ENCODE data around the gene RAD51D. TPM values are rescaled to one million over a fixed set of nuclear protein-coding genes. Genes with fewer than 3 reads are reported as not detected.

Gene RAD51D
- polyA plus RNA-seq, 1 of the 3 experiments (the other 2 are of a cell fraction): 11.6 TPM

DNA sequence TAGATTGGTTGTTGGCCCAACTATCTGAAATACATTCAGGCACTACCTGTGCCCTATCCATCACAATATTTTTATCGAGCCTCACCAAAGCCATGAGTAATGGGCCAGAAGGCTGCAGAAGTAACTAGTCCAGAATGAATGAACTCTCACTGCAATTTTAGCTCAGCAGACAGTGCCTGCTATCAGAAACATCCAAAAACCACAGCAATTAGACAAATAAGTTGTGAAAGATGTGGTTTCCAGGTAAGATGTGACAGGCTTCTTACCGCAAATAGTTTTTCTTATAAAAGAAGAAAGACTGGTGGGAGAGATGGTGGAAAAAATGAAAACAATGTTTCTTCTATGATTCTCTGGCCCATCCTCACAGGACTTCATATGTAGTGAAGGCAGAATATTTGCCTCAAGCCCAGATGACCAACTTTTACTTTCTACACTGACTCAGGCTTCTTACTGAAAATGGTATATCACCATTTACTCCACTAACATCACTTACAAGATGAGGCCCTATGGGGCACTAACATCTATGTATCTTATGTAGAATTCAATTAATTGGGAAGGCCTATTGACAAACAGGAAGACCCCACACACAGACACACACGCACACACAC, 46.4 kb downstream of the RAD51D start:
- CTCF ChIA-PET: no interaction called here
- 97% methylated on average over 3 of the region's 3 CpGs for WGBS (ENCODE audit: low lambda C conversion rate)

GRCh38 chr17:35069311-35069710, 50.3 kb downstream of the RAD51D start:
- H3K9me3 ChIP-seq: no peaks in the 10 kb centered on the region
- no peak overlapping the region for H2AFZ ChIP-seq (ENCODE audit: low read depth)
- no peak overlapping the region for H3K4me2 ChIP-seq
- H4K20me1 ChIP-seq (ENCODE audit: insufficient read depth): no peaks in the 10 kb centered on the region
- POLR2A ChIA-PET: no interaction called here
- DNase-seq: no peak
- 75% methylated on average over 2 of the region's 2 CpGs for WGBS (ENCODE audit: low lambda C conversion rate)
- peaks cover 60% of the 10 kb centered on the region for H3K79me2 ChIP-seq (ENCODE audit: insufficient read depth)
- no peak overlapping the region for H3K9ac ChIP-seq
- H3K9me2 ChIP-seq: no peaks in the 10 kb centered on the region
- no peaks in the 10 kb centered on the region for H3K27me3 ChIP-seq (ENCODE audit: insufficient read depth)
- no peak for TF ChIP-seq TAF1 (IDR thresholded peaks at IDR 0.05; ENCODE audit: borderline replicate concordance, low read depth, low read length)
- no peak for TF ChIP-seq FOXM1 (IDR thresholded peaks at IDR 0.05; ENCODE audit: low read depth)
- TF ChIP-seq, protein P1, sequence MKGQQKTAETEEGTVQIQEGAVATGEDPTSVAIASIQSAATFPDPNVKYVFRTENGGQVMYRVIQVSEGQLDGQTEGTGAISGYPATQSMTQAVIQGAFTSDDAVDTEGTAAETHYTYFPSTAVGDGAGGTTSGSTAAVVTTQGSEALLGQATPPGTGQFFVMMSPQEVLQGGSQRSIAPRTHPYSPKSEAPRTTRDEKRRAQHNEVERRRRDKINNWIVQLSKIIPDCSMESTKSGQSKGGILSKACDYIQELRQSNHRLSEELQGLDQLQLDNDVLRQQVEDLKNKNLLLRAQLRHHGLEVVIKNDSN (IDR thresholded peaks at IDR 0.05; ENCODE audit: borderline replicate concordance, low read depth): no peak
- no peak for TF ChIP-seq GABPA (IDR thresholded peaks at IDR 0.05; ENCODE audit: low read depth)
- TF ChIP-seq NRF1 (IDR thresholded peaks at IDR 0.05; ENCODE audit: low read depth, low read length): no peak
- TF ChIP-seq, protein P2, sequence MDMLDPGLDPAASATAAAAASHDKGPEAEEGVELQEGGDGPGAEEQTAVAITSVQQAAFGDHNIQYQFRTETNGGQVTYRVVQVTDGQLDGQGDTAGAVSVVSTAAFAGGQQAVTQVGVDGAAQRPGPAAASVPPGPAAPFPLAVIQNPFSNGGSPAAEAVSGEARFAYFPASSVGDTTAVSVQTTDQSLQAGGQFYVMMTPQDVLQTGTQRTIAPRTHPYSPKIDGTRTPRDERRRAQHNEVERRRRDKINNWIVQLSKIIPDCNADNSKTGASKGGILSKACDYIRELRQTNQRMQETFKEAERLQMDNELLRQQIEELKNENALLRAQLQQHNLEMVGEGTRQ (IDR thresholded peaks at IDR 0.05; ENCODE audit: borderline replicate concordance, low read depth, low read length): no peak
- H3K27ac ChIP-seq (ENCODE audit: low read depth in 2 of 2, low read length in 1 of 2): no peak overlapping the region
- peaks cover 4% of the 10 kb centered on the region for H3F3A ChIP-seq (replicated peaks; ENCODE audit: insufficient read depth)
- peaks cover 2 to 10% of the 10 kb centered on the region in 2 experiments; a peak in 1 of 4 replicates for H3K4me1 ChIP-seq (ENCODE audit: control insufficient read depth in 1 of 2, insufficient read depth in 2 of 2, low read depth in 1 of 2, low read length in 1 of 2)
- no peak overlapping the region for H3K4me3 ChIP-seq (ENCODE audit: low read depth in 2 of 2, low read length in 1 of 2)
- H3K36me3 ChIP-seq (replicated peaks in 1 of 2; ENCODE audit: control insufficient read depth in 1 of 2, insufficient read depth in 2 of 2, low read length in 1 of 2): no peaks in the 10 kb centered on the region
- CTCF ChIA-PET: interaction anchor here (0.8 to 1.5 kb wide), 4 partner anchors 12 to 527 kb away, joined by 3 to 4 read pairs (median 3); no protein-coding TSS in a partner anchor

More for the DNA sequence above, 46.4 kb downstream of the RAD51D start:
- H3K36me3 ChIP-seq (replicated peaks in 1 of 2; ENCODE audit: control insufficient read depth in 1 of 2, insufficient read depth in 2 of 2, low read length in 1 of 2): no peaks in the 10 kb centered on the region
- peaks cover 50% of the 10 kb centered on the region for H3K79me2 ChIP-seq (ENCODE audit: insufficient read depth)
- no peak overlapping the region for H3K9ac ChIP-seq
- no peaks in the 10 kb centered on the region for H4K20me1 ChIP-seq (ENCODE audit: insufficient read depth)
- H2AFZ ChIP-seq (ENCODE audit: low read depth): no peak overlapping the region
- TF ChIP-seq GATA2 (CRISPR knock-in tag; IDR thresholded peaks at IDR 0.05) (no peak), GABPA (IDR thresholded peaks at IDR 0.05; ENCODE audit: low read depth) (no peak), RXRA (IDR thresholded peaks at IDR 0.05; ENCODE audit: borderline replicate concordance, low read depth) (no peak), JUND (IDR thresholded peaks at IDR 0.05) (no peak), MAX (IDR thresholded peaks at IDR 0.05; ENCODE audit: low read depth) (no peak), FOXM1 (IDR thresholded peaks at IDR 0.05; ENCODE audit: low read depth) (no peak), YY1 (IDR thresholded peaks at IDR 0.05; ENCODE audit: low read depth) (no peak), TEAD4 (IDR thresholded peaks at IDR 0.05; ENCODE audit: borderline replicate concordance, insufficient read depth) (no peak), CTCF (IDR thresholded peaks at IDR 0.05) (no peak), EP300 (IDR thresholded peaks at IDR 0.05; ENCODE audit: borderline replicate concordance in 1 of 2, low read depth in 1 of 2, low read length in 1 of 2) (no peak), EZH2phosphoT487 (IDR thresholded peaks at IDR 0.05; ENCODE audit: borderline replicate concordance, low read depth) (no peak), PBX3 (IDR thresholded peaks at IDR 0.05) (no peak)
- peaks cover 0 to 3% of the 10 kb centered on the region in 2 experiments; a peak in 1 of 4 replicates for H3K4me1 ChIP-seq (ENCODE audit: control insufficient read depth in 1 of 2, insufficient read depth in 2 of 2, low read depth in 1 of 2, low read length in 1 of 2)
- H3K4me2 ChIP-seq: no peak overlapping the region
- no peaks in the 10 kb centered on the region for H3F3A ChIP-seq (replicated peaks; ENCODE audit: insufficient read depth)
- no peaks in the 10 kb centered on the region for H3K9me3 ChIP-seq
- H3K9me2 ChIP-seq: no peaks in the 10 kb centered on the region
- no peaks in the 10 kb centered on the region for H3K27me3 ChIP-seq (ENCODE audit: insufficient read depth)
- POLR2A ChIA-PET: no interaction called here
- DNase-seq: no peak
- H3K4me3 ChIP-seq (ENCODE audit: low read depth in 2 of 2, low read length in 1 of 2): no peak overlapping the region
- no peak overlapping the region for H3K27ac ChIP-seq (ENCODE audit: low read depth in 2 of 2, low read length in 1 of 2)
